Measurements from ENCODE around the gene DOCK10.

The DOCK10 gene

DNA sequence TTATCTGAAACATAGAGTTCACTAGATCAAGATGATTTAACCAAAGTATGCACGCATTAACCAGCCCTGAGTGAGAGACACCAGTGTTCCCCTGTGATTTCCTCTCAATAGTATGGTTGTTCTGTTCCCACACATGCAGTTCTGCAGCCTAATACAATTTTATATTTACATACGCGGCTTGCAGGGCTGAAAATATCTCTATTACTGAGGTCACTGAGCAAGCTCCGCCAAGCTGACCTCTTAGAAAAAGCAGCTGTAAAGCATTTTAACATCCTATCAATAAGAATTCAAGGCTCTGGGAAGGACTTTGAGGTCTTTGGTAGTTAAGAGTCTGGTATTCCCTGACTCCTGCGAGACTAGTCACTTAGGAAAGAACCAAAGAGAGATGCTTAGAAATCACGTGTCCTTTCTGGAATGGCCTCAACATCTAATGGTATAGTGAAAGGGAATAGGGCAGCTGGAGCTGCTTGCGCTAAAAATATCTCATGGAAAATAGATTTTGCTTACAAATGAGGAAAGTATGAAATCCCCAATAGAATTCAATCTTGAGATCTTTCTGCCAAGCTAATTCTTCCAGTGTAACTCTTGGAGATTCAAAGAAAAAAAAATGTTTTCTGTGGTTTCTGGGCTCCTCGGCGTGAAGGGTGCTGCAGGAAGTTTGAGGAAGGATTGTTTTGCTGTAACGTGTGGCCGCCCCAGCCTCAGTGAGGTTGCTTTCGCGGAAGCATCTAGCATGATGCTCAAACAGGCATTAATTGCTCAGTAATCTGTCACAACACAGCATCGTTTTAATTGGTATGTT, 59.2 kb downstream of the DOCK10 start:
- in situ Hi-C loops (cut with MboI; ENCODE audit: low sequenced_read_pairs), result no loop called here

DNA sequence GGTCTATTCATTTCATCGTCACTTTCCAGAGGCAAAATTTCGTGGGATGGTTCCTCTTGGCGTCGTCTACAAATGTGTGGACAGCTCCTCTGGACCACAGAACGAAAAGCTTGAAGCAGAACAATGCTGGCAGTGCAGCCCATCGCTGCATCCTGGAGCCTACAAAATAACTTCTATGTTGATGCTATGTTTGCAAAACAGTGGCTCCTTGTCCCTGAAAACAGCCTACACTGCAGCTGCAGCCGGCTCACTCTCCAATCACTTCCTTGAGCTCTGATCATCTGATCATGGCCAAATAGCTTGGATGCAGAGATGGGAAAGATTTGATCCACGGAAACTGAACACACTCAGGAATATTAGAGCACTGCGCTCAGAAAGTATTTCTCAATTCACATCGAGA, 60.0 kb downstream of the DOCK10 start:
- in situ Hi-C loops (cut with MboI; ENCODE audit: low sequenced_read_pairs), result no loop called here

DNA sequence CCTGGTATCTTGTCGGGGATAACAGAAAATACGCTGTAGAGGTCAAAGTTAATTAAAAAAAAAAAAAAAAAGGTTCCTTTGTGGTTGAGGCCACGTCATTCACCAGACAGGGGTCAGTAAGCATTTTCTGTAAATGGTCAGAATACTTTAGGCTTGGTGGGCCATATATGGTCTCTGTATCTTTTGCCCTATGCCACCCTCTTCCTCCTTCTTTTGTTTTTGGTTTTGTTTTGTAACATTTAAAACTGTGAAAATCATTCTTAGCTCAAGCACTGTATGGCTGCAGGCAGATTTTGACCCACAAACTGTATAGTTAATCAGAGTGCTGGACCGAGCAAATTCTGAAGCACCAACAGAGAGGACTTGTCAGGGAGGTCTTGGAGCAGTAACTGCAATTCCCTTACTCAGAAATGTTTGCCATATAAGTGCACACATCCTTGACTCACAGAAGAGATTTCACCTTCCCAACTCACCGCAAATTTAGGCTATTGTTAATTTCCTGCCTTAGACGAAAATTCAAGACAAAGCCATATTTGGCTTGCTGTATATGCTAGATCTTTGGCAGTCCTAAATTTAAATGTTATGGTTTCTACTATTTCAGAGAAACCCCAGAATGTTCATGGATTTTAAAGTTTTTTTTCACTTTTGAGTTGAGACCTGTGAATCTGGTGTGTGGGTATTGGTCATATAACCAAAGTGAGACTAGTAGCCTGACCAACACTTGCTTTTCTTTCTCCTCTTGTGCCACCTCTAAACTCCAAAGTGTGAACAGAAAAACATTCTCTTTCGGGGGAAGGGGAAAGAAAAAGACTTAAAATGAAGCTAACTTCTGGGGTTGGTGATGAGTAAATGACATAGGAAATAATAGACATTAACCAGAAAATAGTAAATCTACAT, 65.4 kb downstream of the DOCK10 start:
- in situ Hi-C loops (cut with MboI; ENCODE audit: low sequenced_read_pairs), result no loop called here

DNA sequence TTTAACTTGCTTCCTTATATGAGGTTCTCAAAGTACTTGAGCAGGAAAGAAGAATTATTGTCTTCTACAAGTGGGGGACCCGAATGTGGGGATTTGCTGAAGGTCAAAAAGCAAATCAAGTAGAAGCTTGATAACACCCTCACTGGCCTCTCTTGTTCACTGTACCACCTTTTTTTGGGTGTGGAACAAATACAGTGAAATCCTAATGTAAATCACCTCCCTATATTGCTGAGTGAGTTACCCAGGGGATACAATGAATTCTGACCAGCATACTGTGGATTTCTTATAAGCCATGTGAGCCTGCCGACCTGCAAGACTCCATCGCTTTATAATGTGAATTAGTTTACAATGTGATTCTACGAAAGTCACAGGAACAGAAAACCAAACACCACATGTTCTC, 66.5 kb downstream of the DOCK10 start:
- in situ Hi-C loops (cut with MboI; ENCODE audit: low sequenced_read_pairs), result no loop called here

DNA sequence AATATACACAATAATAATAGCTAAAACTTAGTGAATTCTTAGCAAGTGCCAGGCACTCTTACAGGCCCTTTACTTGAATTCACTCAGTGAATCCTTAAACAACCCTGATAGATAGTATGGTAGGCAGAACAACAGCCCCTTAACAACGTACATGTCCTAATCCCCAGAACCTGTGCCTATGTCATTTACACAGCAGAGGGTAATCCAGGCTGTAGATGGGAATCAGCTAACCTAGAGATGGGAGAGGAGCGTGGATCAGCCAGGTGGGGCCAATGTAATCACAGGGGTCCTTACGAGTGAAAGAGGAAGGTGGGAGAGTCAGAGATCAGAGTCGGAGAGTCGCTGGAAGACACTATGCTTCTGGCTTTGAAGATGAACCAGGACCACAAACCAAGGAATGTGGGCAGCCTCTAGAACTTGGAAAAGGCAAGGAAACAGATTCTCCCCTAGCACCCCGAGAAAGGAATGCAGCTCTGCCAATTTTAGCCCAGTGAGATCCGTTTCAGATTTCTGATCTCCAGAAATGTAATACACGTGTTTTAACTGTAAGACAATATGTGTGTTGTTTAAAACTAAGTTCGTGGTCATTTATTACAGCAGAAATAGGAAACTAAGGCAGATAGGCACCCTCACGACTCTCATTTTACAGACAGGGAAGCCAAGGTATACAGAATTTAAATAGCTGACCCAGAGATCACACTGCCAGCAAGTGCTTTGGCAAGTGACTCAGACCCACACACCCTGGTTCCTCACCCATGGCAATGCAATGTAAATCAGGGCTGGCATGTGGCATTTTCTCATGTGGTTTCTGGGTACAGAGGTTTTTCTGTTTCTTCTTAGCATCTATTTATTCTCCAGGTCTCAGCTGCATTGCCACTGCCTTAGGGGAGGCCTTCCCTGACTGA, 68.9 kb downstream of the DOCK10 start:
- in situ Hi-C loops (cut with MboI; ENCODE audit: low sequenced_read_pairs), result no loop called here

DNA sequence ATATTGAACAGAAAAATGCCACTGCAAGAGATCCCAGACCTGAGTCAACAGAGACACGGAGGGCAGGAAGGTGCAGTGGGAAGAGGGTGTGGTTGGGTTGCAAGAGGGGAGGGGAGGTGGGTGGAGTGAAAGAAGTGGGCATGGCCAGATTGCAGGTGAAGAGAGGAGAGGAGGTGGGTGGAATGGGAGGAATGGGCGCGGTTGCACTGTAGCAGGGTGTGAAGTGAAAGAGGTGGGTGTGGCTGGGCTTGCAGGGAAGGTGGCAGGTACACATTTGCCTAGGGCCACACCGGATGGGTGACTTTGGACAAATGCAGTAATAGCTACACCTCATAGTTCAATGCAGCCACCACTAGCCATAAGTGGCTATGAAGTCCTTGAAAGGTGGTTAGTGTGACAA, 71.1 kb downstream of the DOCK10 start:
- in situ Hi-C loops (cut with MboI; ENCODE audit: low sequenced_read_pairs), result no loop called here

DNA sequence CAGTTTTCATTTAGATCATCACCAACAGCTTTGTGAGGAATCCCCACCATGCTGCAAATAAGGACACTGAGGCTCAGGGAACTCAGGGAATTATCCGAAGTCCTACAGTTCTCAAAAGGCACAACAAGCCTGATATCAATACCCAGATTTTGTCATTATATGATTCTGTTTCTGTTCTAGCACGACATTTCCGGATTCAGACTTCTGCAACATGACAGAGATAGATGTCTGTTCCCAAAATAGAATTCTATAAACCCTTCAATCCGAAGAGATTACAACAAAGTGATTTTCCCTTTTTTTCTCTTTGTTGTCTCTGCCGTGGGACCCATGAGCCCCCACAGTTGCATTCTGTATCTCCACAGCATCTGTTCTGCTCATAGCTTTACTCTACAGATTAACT, 72.0 kb downstream of the DOCK10 start:
- in situ Hi-C loops (cut with MboI; ENCODE audit: low sequenced_read_pairs), result no loop called here

DNA sequence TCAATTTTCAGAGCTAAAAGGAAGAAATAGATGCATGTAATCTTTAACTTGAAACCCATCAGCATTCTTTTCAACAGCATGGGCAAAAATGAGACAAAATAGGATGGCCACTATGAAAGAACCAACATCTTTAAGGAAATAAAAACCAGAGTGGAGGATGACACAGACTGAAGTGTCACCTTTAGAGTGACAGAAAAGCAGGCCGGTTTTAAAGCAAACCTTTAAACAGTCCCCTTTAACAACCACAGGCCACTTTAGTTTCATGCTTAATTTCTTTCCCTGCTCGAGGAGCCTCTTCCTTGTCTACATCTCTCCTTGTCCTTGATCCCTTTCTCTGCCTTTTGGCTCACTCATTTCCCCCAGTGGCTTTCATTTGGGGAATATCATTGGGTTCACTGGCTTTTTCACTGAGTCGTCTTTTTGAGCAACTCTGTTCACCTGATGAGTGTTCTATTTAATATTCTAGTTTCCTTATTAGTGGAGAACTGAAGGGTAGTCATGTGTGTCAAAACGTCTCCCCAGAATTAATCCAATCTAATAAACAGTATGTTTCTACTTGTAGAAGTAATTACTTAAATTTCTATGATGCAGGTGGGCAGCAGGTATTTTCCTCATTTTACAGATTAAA, 72.5 kb downstream of the DOCK10 start:
- in situ Hi-C loops (cut with MboI; ENCODE audit: low sequenced_read_pairs), result no loop called here

DNA sequence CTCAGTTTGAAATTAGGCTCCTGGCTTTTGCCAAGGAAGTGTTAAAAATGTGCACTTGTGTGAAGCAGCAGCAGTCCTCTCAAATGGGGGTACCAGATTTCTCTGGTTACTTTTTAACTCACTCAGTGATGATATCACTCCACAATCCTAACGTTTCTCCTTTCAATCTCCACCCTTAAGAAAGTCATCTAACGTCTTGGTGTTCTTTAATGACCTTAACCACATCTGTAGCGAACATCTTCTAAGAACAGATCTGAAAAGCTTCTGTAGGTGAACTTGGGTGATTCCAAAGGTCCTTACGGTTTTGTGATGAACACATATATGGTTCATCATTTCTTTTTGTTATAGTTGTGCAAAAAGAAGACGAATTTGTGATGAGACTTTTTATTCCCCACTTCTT, 73.2 kb downstream of the DOCK10 start:
- in situ Hi-C loops (cut with MboI; ENCODE audit: low sequenced_read_pairs), result no loop called here

DNA sequence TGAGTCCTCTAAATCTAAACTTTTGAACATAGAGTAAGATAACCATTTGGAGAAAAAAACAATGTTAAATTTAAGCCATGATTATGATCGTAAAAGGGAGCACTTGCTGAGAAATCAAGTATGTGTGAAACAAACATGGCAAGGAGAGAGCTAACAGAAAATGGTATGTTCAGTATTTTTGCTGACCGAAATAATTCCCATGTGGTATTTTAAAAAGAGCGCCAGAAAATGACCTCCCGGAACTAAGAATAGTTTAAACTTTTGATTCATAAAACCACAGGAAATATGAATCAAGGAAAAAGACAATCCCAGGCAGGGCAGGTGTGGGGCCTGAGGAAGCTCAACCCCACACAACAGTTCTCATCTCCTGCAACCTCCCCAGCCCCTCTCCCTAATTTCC, 74.2 kb downstream of the DOCK10 start:
- in situ Hi-C loops (cut with MboI; ENCODE audit: low sequenced_read_pairs), result no loop called here

DNA sequence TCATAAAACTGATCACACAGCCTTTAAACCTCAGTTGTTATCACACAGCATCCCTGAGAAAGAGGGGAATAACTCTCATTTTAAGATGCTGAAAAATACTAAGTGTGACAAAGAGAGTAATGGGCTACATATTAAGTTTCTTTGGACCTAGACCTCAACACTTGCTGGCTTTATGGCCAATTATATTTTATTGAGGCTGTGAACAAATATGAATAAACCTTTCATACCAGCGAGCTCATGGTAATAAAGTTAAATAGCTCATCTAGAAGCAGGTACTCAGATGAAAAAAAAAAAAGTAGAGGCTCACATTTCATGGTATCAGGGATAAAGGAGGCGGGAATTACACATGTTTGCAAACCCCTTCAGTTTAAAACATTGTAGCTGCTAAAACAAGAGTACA, 75.7 kb downstream of the DOCK10 start:
- in situ Hi-C loops (cut with MboI; ENCODE audit: low sequenced_read_pairs), result no loop called here

DNA sequence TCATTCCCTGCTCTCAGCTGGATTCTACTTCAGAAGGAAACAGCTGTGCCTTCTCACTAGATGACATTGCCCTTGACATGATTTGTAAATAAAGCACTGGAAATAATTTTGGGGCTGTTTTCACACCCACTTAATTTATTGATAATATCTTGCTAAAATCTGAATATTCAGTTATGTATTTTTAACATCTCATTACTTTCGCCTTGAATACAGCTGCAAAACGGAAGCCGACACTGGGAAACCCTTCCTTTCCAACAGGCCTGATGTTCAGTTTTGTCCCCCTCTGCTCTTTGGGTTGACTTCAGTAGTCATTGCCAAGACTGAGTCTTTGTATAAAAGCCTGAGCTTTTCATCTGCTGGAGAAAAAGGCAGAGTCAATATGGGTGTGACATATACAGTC, 82.7 kb downstream of the DOCK10 start:
- in situ Hi-C loops (cut with MboI; ENCODE audit: low sequenced_read_pairs), result no loop called here

DNA sequence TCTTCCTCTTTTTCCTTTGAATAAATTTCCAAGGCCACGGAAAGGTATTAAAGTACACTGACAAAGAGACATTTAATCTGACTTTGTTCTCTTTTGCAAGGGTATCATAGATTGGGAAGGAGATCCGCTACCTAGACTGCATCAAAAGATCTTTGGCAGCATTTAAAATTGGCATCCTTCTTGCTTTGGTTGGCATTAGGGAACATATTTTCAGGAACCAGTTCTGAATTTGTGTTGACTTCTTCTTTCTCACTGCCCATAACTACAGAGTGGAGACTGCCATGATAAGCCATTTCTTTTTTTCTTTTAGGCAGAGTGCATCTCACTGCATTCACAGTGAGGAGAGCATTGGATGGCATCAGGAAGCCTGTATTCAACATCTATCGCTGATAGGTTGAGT, 83.4 kb downstream of the DOCK10 start:
- in situ Hi-C loops (cut with MboI; ENCODE audit: low sequenced_read_pairs), result no loop called here

DNA sequence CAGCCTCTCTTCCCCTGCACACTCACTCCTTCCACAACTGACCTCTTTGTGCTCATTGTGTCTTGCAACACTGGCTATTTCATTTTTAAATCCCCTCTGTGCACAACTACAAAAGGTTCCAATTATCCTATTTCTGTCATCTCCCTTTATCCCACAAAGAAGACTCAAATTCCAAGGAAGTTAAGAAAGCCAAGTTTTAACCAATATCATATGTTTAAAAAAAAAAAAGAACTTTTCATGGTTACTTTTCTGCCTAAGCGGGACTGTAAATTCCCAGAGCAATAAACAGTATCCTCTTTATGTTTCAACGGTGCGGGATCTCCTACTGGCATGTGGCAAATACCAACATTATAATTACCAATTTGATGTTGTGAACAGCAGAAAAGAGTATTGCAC, 83.8 kb downstream of the DOCK10 start:
- in situ Hi-C loops (cut with MboI; ENCODE audit: low sequenced_read_pairs), result no loop called here

DNA sequence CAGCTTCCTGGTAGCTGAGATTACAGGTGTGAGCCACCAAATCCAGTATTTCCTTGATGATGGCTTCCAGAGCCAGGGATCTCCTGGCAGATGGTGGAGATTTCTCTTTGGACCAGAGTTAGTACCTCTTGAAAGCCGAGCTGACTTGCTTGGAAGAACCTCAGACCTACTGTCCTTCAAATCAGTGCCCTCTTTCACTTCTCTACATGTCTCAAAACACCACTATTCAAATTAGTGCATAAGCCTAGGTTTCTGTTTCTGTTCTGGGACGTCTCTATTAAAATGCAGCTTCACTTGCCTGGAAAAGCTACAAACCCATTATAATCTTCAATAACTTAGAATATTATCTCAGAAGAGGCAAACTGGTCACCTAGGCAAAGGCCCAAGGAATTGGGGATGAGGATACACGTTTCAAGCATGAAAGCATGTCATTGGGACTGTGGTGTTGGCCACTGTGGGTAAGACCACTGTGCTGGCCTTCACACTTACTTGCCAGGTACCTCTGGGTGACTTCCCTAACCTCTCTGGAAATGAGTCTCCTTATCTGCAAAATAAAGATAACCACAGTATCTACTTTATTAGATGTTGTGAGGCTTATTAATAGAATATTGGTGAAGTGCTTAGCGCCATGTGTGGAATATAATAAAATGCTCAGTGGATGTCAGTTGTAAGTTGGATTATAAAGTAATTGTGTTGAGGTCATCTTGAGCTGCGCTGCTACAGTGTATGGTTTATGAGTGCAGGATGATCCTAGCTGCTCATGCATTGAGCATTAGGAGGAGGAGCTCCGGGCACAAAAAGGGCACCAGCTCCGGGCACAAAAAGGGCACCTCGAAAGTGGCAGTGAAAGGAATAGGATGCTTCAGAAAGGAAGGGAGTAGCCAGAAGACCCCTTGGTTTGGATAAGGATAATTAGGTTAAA, 84.5 kb downstream of the DOCK10 start:
- in situ Hi-C loops (cut with MboI; ENCODE audit: low sequenced_read_pairs), result no loop called here

DNA sequence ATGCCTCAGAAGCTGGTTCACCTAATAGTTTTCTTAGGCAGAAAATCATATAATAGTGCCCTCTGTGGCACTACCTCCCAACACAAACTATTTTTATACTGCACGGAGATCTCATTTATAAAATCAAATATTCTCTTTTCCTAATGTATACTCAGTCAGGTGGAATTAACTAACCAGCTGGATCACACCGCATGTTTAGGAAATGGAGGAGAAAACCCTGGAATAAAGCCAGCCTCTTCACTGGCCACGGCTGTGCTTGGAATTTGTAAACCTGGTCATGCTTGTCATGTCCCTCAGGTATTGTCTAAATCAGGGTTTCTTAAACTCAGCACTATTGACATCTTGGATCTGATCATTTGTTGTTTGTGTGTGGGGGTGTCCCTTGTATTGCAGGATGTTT, 85.6 kb downstream of the DOCK10 start:
- in situ Hi-C loops (cut with MboI; ENCODE audit: low sequenced_read_pairs), result no loop called here

DNA sequence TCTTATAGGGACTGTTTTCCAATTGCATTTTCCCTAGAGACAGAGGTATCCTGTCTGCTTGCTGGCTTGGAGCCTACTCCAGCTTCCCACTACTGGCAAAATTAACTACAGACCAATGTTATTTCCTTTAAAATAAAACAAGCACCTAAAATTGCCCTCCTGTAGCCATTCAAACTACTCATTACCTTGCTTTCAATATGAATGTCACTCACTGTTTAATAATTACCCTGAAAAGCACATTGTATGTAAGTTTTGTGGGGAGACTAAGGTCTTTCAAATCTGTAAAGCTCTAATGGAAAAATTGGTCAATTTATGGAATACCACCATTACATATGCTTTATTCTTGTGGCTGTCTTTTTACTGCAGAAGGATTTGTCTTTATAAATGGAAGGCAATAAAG, 87.3 kb downstream of the DOCK10 start:
- in situ Hi-C loops (cut with MboI; ENCODE audit: low sequenced_read_pairs), result no loop called here

DNA sequence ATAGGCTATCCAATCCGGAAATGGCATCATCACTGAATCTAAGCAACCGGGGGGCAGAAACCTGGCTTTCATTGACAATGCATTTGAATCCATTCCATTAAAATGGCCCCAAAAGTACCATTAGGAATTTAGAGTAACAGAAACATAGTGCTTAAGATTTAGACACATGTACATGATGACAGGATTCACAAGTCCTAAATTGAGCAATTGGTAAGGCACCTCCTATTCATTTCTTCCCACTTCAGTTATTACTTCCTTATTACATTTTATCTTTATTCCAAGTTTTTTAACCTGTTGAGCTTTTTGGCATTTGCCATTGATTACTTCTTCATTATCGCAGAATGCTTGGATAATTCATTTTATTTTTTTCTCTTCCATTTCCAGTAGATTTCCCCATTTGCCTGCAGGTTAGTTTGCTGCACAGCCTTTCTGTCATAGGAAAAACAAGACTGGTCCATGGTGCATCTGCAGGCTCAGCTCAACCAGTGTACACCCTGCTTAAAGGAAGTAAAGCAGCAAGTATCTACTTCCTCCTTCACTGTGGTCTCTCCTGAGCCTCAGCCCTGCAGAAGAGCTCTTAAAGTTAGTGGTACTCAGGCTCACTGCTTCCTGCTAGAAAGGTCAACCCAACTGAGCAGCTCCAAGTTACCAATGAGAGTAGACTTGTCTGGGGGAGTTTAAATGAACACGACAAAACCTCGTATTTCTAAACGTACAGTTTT, 89.2 kb downstream of the DOCK10 start:
- in situ Hi-C loops (cut with MboI; ENCODE audit: low sequenced_read_pairs), result no loop called here

All from HL-60/S4 treated with phorbol 12-myristate 13-acetate at 8.2 ng/mL for 4 days and 3 days (cell line).